SK-N-SH (cell line): ENCODE data around the gene NOXA1. TPM values are rescaled to one million over a fixed set of nuclear protein-coding genes. Genes with fewer than 3 reads are reported as not detected.
A peak's percentile ranks its signal among the peaks of the same experiment; 100 is the strongest.

Experiments used
- CTCF ChIA-PET: fragments of 300-600, 350-600 bp; formaldehyde crosslinking; extraction: SDS; loops from one replicate; lab custom pipeline; 2021; lab: Yijun Ruan, JAX
- POLR2A ChIA-PET: fragments of 350-600 bp; sonication (Branson Sonifier 250); formaldehyde crosslinking; extraction: SDS; loops from one replicate; lab custom pipeline; 2020; ENCODE audit warnings: antibody characterized with exemption, inconsistent platforms; lab: Yijun Ruan, JAX
- DNase-seq: peaks from one replicate; pipeline ENCODE4 v3.0.0; 2012
- H2AFZ ChIP-seq: fragments of 200-600 bp; sonication (generic); 2 replicates; pipeline ENCODE4 v1.8.1; 2016; ENCODE audit warnings: antibody characterized with exemption, mild to moderate bottlenecking, low read depth
- H3F3A ChIP-seq: fragments of 200-600 bp; sonication (generic); replicated peaks from 2 replicates; pipeline ENCODE3; 2016; ENCODE audit warnings: antibody characterized with exemption, mild to moderate bottlenecking; ENCODE audit not compliant: insufficient read depth
- H3K27ac ChIP-seq, 2 experiments: fragments of 200-500 bp in 1 of 2; fragments of 200-600 bp in 1 of 2; sonication (Bioruptor generic) in 1 of 2; sonication (generic), shearing (Covaris generic) in 1 of 2; 2 replicates each; pipeline versions ENCODE4 v1.5.1 to v1.6.1; 2014 to 2016; ENCODE audit warnings: low read depth in 2 of 2, inconsistent platforms in 1 of 2, low read length in 1 of 2, mild to moderate bottlenecking in 1 of 2, mixed read lengths in 1 of 2
- H3K27me3 ChIP-seq: fragments of 200-600 bp; sonication (generic), shearing (Covaris generic); 2 replicates; pipeline ENCODE4 v1.6.1; 2016; ENCODE audit warnings: mixed run types; ENCODE audit not compliant: insufficient read depth
- H3K36me3 ChIP-seq, 2 experiments: fragments of 200-500 bp in 1 of 2; fragments of 200-600 bp in 1 of 2; sonication (Bioruptor generic) in 1 of 2; sonication (generic) in 1 of 2; replicated peaks in 1 of 2; 2 replicates each; pipeline versions ENCODE3 to v1.5.1; 2014 to 2016; ENCODE audit warnings: low read length in 1 of 2, mild to moderate bottlenecking in 1 of 2; ENCODE audit not compliant: insufficient read depth in 2 of 2, control insufficient read depth in 1 of 2
- H3K4me1 ChIP-seq, 2 experiments: fragments of 200-500 bp in 1 of 2; fragments of 200-600 bp in 1 of 2; sonication (Bioruptor generic) in 1 of 2; sonication (generic), shearing (Covaris generic) in 1 of 2; 2 replicates each; pipeline versions ENCODE4 v1.5.1 to v1.6.1; 2014 to 2016; ENCODE audit warnings: low read depth in 1 of 2, low read length in 1 of 2, mixed run types in 1 of 2; ENCODE audit not compliant: insufficient read depth in 2 of 2, control insufficient read depth in 1 of 2
- H3K4me2 ChIP-seq: fragments of 200-600 bp; sonication (generic), shearing (Covaris generic); 2 replicates; pipeline ENCODE4 v1.6.1; 2017; ENCODE audit warnings: mixed run types
- H3K4me3 ChIP-seq, 2 experiments: fragments of 200-500 bp in 1 of 2; fragments of 200-600 bp in 1 of 2; sonication (Bioruptor generic) in 1 of 2; sonication (generic), shearing (Covaris generic) in 1 of 2; 2 replicates each; pipeline versions ENCODE4 v1.5.1 to v1.8.1; 2014 to 2016; ENCODE audit warnings: low read depth in 2 of 2, inconsistent platforms in 1 of 2, low read length in 1 of 2, mild to moderate bottlenecking in 1 of 2, mixed read lengths in 1 of 2, moderate library complexity in 1 of 2
- H3K79me2 ChIP-seq: fragments of 200-600 bp; sonication (generic); 2 replicates; pipeline ENCODE4 v1.8.1; 2017; ENCODE audit warnings: mild to moderate bottlenecking; ENCODE audit not compliant: insufficient read depth
- H3K9ac ChIP-seq: fragments of 200-600 bp; sonication (generic); 2 replicates; pipeline ENCODE4 v1.6.1; 2017; ENCODE audit warnings: mixed run types
- H3K9me2 ChIP-seq: fragments of 200-600 bp; sonication (generic); 2 replicates; pipeline ENCODE4 v1.6.1; 2017; ENCODE audit warnings: mixed run types
- H3K9me3 ChIP-seq: fragments of 200-600 bp; sonication (generic); 2 replicates; pipeline ENCODE4 v1.6.1; 2017; ENCODE audit warnings: mixed run types, mild to moderate bottlenecking, moderate library complexity
- H4K20me1 ChIP-seq: fragments of 200-600 bp; sonication (generic); 2 replicates; pipeline ENCODE4 v1.6.1; 2017; ENCODE audit warnings: mild to moderate bottlenecking, mixed run types; ENCODE audit not compliant: insufficient read depth
- CHD2 ChIP-seq: fragments of 150-350 bp; IDR thresholded peaks from 2 replicates; pipeline ENCODE4 v1.6.1; 2018; ENCODE audit warnings: low read length; ENCODE audit not compliant: partially characterized antibody
- CTCF ChIP-seq: fragments of 200-600 bp; sonication (generic); IDR thresholded peaks from 2 replicates; pipeline ENCODE4 v1.6.1; 2017; ENCODE audit warnings: antibody characterized with exemption, mild to moderate bottlenecking, moderate library complexity
- FOSL2 ChIP-seq: IDR thresholded peaks from 2 replicates; pipeline ENCODE4 v1.4.0; 2012; ENCODE audit warnings: low read depth, mild to moderate bottlenecking, moderate library complexity, borderline replicate concordance
- FOXM1 ChIP-seq: IDR thresholded peaks from 2 replicates; pipeline ENCODE4 v1.4.0; 2012; ENCODE audit warnings: low read depth, mild to moderate bottlenecking
- GABPA ChIP-seq: IDR thresholded peaks from 2 replicates; pipeline ENCODE4 v1.4.0; 2012; ENCODE audit warnings: low read depth, mild to moderate bottlenecking
- IRF3 ChIP-seq: fragments of 150-350 bp; IDR thresholded peaks from 2 replicates; pipeline ENCODE4 v1.6.1; 2016; ENCODE audit warnings: mild to moderate bottlenecking, low read depth, low read length
- MAX ChIP-seq: IDR thresholded peaks from 2 replicates; pipeline ENCODE4 v1.4.0; 2012; ENCODE audit warnings: low read depth
- MEF2A ChIP-seq: IDR thresholded peaks from 2 replicates; pipeline ENCODE4 v1.4.0; 2012; ENCODE audit warnings: low read depth, borderline replicate concordance
- MXI1 ChIP-seq: IDR thresholded peaks from 2 replicates; pipeline ENCODE4 v1.6.1; 2012; ENCODE audit warnings: mild to moderate bottlenecking, low read depth, low read length, improper control_type of control experiment
- NRF1 ChIP-seq: IDR thresholded peaks from 2 replicates; pipeline ENCODE4 v1.6.1; 2012; ENCODE audit warnings: low read depth, mild to moderate bottlenecking, low read length
- POLR2AphosphoS5 ChIP-seq: IDR thresholded peaks from 2 replicates; pipeline ENCODE4 v1.6.1; 2012; ENCODE audit warnings: low read depth, low read length
- RCOR1 ChIP-seq: fragments of 150-350 bp; IDR thresholded peaks from 2 replicates; pipeline ENCODE4 v1.6.1; 2017; ENCODE audit warnings: antibody characterized with exemption, low read length
- REST ChIP-seq: IDR thresholded peaks from 2 replicates; pipeline ENCODE4 v1.6.1; 2012; ENCODE audit warnings: mild to moderate bottlenecking, low read depth, low read length, moderate library complexity
- RFX5 ChIP-seq: IDR thresholded peaks from 2 replicates; pipeline ENCODE4 v1.6.1; 2012; ENCODE audit warnings: mild to moderate bottlenecking, improper control_type of control experiment, low read length
- SIN3A ChIP-seq: IDR thresholded peaks from 2 replicates; pipeline ENCODE4 v1.6.1; 2012; ENCODE audit warnings: low read depth, mild to moderate bottlenecking, low read length, moderate library complexity, borderline replicate concordance
- TAF1 ChIP-seq: IDR thresholded peaks from 2 replicates; pipeline ENCODE4 v1.6.1; 2012; ENCODE audit warnings: low read depth, mild to moderate bottlenecking, low read length, moderate library complexity, borderline replicate concordance
- TCF12 ChIP-seq: IDR thresholded peaks from 2 replicates; pipeline ENCODE4 v1.4.0; 2012
- USF1 ChIP-seq: IDR thresholded peaks from 2 replicates; pipeline ENCODE4 v1.4.0; 2012; ENCODE audit warnings: low read depth, borderline replicate concordance
- YY1 ChIP-seq: IDR thresholded peaks from 2 replicates; pipeline ENCODE4 v1.4.0; 2012; ENCODE audit warnings: low read depth, mild to moderate bottlenecking
- ZBTB33 ChIP-seq: IDR thresholded peaks from 2 replicates; pipeline ENCODE4 v1.4.0; 2012; ENCODE audit warnings: low read depth, borderline replicate concordance
- WGBS: methylation state at CpG from one replicate; pipeline ENCODE4 v1.1.6; 2017; ENCODE audit warnings: low lambda C conversion rate; 5-methylcytosine and 5-hydroxymethylcytosine counted together
- polyA plus RNA-seq, 3 experiments: library from polyadenylated mRNA; depleted of rRNA; stranded (reverse); fragments of >200 nt; gene quantifications; 2 replicates each; pipeline ENCODE4 v1.2.3, GENCODE V29; 2012

Gene NOXA1
- polyA plus RNA-seq (2012; rRNA removed), result 0.39 and 0.67 TPM in 2 replicates
- 0.12 and 0.22 TPM in 2 replicates for polyA plus RNA-seq (2012; cell fraction: cytosol; rRNA removed)
- polyA plus RNA-seq (2012; cell fraction: nucleus; rRNA removed), result 5.1 and 9.4 TPM in 2 replicates

GRCh38 chr9:137422604-137423513 is at the start of gene NOXA1, which contains the start of gene EXD3:
NOXA1 (plus strand) TSS chr9:137423393; CDS start chr9:137423530, 137 bp downstream.
EXD3 (minus strand) TSS chr9:137423162; CDS start chr9:137395357, 27,805 bp downstream.
- peaks cover 17% of the 10 kb centered on the region for H3F3A ChIP-seq
- no peaks in the 10 kb centered on the region for H3K9me2 ChIP-seq
- peak within 1 kb of the TSS in 1 of 2 experiments; percentile 31; a peak in 1 of 4 replicates for H3K27ac ChIP-seq
- no peaks in the 10 kb centered on the region for H3K27me3 ChIP-seq
- H3K79me2 ChIP-seq, result peaks cover 33% of the 10 kb centered on the region
- CTCF ChIA-PET, result interaction anchor here (0.6 to 4.4 kb wide), 45 partner anchors 9 to 989 kb away, joined by 3 to 27 read pairs (median 5); partner anchors contain the start of genes ENTPD8, MRPL41, NRARP and NSMF
- peak; percentile 100 for DNase-seq
- peak within 1 kb of the TSS; percentile 93 for H3K4me2 ChIP-seq
- under 1% methylated on average over 19 of the region's 113 CpGs for WGBS
- H4K20me1 ChIP-seq, result no peaks in the 10 kb centered on the region
- peak within 1 kb of the TSS; percentile 81 to 86 for H3K4me3 ChIP-seq
- peak within 1 kb of the TSS; percentile 71 for H3K9ac ChIP-seq
- H2AFZ ChIP-seq, result peak within 1 kb of the TSS; percentile 88
- H3K36me3 ChIP-seq, result no peaks in the 10 kb centered on the region
- POLR2A ChIA-PET, result interaction anchor here (0.6 to 1.2 kb wide), 11 partner anchors 12 to 222 kb away, joined by 3 to 5 read pairs (median 3); partner anchors contain the start of gene NRARP
- peaks cover 0 to 21% of the 10 kb centered on the region in 2 experiments; a peak in 2 of 4 replicates for H3K4me1 ChIP-seq
- no peaks in the 10 kb centered on the region for H3K9me3 ChIP-seq
- peak; percentile 64; the same call in 1 of the 2 replicates for TF ChIP-seq REST
- no peak for TF ChIP-seq MEF2A
- TF ChIP-seq FOXM1, result no peak
- TF ChIP-seq IRF3, result no peak
- peak; percentile 86 for TF ChIP-seq TAF1
- no peak for TF ChIP-seq NRF1
- TF ChIP-seq YY1, result no peak
- peak; percentile 56; the same call in 1 of the 2 replicates for TF ChIP-seq SIN3A
- TF ChIP-seq TCF12, result peak; percentile 21; the same call in 1 of the 2 replicates
- TF ChIP-seq USF1, result peak; percentile 44; the same call in 1 of the 2 replicates
- peak; percentile 89 for TF ChIP-seq GABPA
- TF ChIP-seq ZBTB33, result peak; percentile 32; the same call in 1 of the 2 replicates
- peak; percentile 54 for TF ChIP-seq MAX
- no peak for TF ChIP-seq FOSL2
- TF ChIP-seq RCOR1, result 0 out of 2 replicates have a peak, but pooled peaks have one; percentile 12
- TF ChIP-seq CTCF, result peak; percentile 58
- no peak; the same call in 1 of the 2 replicates for TF ChIP-seq POLR2AphosphoS5
- TF ChIP-seq RFX5, result no peak
- TF ChIP-seq CHD2, result peak; percentile 62
- TF ChIP-seq MXI1, result no peak; the same call in 1 of the 2 replicates
